GM12864 (cell line): ENCODE data around the gene KLK10.

Experiments
- DNase-seq: peaks from one replicate; pipeline ENCODE4 v3.0.0-alpha.2; 2011; ENCODE audit warnings: low read depth
- H3K4me3 ChIP-seq: 2 replicates; pipeline ENCODE4 v1.5.1; 2011; ENCODE audit warnings: mild to moderate bottlenecking, low read depth, low read length, control low read depth
- CTCF ChIP-seq: IDR thresholded peaks from 2 replicates; pipeline ENCODE4 v1.5.1; 2011; ENCODE audit warnings: low read depth, mild to moderate bottlenecking, moderate library complexity, low read length, control low read depth, inconsistent platforms; ENCODE audit errors: missing control alignments

Gene KLK10

GRCh38 chr19:51020988-51021651 is 1.6 kb upstream of the KLK10 start:
- no peak overlapping the region for H3K4me3 ChIP-seq
- no peak for DNase-seq
- TF ChIP-seq CTCF = peak; percentile 53

GRCh38 chr19:51018745-51019543 is 565 bp downstream of the KLK10 start:
- no peak for DNase-seq
- no peak overlapping the region for H3K4me3 ChIP-seq
- TF ChIP-seq CTCF = no peak

GRCh38 chr19:51016798-51017683 is 2.5 kb downstream of the KLK10 start:
- DNase-seq = no peak
- no peak overlapping the region for H3K4me3 ChIP-seq
- TF ChIP-seq CTCF = peak; percentile 40

- no peak for DNase-seq
- H3K4me3 ChIP-seq = no peak overlapping the region
- no peak for TF ChIP-seq CTCF
Measured at GRCh38 chr19:51015691-51016267, 3.7 kb downstream of the KLK10 start.

- no peak for DNase-seq
- no peak overlapping the region for H3K4me3 ChIP-seq
- TF ChIP-seq CTCF = no peak
Measured at GRCh38 chr19:51014242-51014641, 5.3 kb downstream of the KLK10 start.

- no peak for DNase-seq
- no peak overlapping the region for H3K4me3 ChIP-seq
- TF ChIP-seq CTCF = no peak
Measured at GRCh38 chr19:51012661-51013190, 6.8 kb downstream of the KLK10 start.
